GM18868 (cell line): ENCODE data around the gene ZNF282.
A peak's percentile ranks its signal among the peaks of the same experiment; 100 is the strongest.
"Not testable (repeated sequence)": the region's sequence is repeated elsewhere in the genome, so short reads cannot be mapped to it uniquely, and the experiment has no call there.

Source experiments
- ATAC-seq: cut with Tn5 transposase; IDR thresholded peaks from one replicate; pipeline ENCODE4 v1.9.1; 2021; ENCODE audit warnings: mild to moderate bottlenecking, moderate library complexity; ENCODE audit not compliant: unreplicated experiment

Gene ZNF282

DNA sequence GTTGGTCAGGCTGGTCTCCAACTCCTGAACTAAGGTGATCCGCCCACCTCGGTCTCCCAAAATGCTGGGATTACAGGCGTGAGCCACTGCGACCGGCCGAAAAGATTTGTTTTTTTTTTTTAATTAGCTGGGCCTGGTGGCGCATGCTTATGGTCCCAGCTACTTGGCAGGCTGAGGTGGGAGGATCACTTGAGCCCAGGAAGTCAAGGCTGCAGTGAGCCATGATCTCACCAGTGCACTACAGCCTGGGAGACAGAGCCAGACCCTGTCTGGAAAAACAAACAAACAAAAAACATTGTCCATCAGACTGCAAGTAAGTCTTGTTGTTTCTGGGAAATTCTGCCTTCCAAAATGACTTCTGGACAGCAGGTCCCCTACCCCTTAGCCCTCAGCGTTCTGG is 27.8 kb downstream of the ZNF282 start:
- ATAC-seq: no peak

DNA sequence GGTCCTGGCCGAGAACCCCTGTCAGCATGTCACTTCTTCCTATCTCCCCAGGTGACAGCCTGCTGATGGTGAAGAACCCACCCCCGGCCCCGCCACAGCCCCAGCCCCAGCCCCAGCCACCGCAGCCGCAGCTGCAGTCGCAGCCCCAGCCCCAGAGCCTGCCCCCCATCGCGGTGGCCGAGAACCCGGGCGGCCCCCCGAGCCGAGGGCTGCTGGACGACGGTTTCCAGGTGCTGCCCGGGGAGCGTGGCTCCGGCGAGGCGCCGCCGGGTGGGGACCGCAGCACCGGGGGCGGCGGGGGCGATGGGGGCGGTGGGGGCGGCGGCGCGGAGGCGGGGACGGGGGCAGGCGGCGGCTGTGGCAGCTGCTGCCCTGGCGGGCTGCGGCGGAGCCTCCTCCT is 28.4 kb downstream of the ZNF282 start:
- no peak for ATAC-seq

DNA sequence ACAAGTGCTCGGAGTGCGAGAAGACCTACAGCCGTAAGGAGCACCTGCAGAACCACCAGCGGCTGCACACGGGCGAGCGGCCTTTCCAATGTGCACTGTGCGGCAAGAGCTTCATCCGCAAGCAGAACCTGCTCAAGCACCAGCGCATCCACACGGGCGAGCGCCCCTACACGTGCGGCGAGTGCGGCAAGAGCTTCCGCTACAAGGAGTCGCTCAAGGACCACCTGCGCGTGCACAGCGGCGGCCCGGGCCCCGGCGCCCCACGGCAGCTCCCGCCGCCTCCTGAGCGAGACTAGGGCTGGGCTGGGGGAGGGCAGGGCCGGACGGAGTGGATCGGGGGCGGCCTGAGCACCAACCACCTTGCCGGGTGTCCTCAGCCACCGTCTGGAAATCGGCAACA is 29.0 kb downstream of the ZNF282 start:
- ATAC-seq: no peak

DNA sequence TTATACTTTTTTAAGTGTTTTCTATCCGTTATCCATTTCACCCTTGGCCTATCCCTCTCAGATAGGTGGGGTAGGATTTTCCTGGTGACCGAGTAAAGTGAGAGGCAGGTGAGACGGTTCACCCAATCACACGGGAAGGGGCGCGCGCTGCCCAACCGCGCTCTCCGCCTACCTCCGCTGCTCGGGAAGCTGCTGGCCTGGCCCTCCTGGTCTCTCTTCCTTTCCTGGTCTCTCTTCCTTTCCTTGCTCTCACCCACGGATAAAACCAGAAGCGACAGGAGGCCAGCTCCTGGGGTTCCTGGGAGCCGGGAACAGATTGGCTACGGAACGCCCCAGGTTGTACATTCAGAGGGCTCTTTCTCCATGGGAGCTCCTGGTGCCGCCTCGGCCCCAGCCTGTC is 29.8 kb downstream of the ZNF282 start:
- no peak for ATAC-seq

DNA sequence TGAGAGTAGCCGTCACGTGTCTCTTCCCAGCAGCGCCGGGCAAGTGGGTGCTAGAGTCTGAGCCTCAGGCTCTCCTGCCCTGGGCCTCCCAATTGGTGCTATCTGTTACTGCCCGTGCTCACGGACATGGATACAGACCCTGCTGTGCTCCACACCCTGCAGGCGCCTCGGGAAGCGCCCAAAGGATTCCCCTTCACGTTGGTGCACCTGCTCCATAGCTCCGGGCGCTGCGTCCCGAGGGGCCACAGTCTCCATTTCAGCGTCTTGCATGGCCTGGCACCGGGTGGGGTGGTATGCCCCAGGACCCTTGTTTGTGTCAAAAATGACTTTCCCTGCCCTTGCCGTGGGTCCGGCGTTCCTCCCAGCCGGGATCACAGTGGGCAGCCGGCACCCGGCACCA is 30.3 kb downstream of the ZNF282 start:
- no peak for ATAC-seq

DNA sequence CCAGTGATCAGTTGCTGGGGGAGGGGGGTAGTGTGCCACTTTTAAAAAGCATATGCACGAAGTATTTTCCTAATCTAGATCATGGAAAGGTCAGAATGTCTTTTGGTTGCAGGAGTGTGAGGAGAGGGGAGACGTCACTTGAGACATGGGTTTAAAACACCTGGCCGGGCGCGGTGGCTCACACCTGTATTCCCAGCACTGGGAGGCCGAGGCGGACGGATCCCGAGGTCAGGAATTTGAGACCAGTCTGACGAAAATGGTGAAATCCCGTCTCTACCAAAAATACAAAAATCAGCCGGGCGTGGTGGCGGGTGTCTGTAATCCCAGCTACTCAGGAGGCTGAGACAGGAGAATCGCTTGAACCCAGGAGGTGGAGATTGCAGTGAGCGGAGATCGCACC is 31.0 kb downstream of the ZNF282 start:
- ATAC-seq: not testable (repeated sequence)

DNA sequence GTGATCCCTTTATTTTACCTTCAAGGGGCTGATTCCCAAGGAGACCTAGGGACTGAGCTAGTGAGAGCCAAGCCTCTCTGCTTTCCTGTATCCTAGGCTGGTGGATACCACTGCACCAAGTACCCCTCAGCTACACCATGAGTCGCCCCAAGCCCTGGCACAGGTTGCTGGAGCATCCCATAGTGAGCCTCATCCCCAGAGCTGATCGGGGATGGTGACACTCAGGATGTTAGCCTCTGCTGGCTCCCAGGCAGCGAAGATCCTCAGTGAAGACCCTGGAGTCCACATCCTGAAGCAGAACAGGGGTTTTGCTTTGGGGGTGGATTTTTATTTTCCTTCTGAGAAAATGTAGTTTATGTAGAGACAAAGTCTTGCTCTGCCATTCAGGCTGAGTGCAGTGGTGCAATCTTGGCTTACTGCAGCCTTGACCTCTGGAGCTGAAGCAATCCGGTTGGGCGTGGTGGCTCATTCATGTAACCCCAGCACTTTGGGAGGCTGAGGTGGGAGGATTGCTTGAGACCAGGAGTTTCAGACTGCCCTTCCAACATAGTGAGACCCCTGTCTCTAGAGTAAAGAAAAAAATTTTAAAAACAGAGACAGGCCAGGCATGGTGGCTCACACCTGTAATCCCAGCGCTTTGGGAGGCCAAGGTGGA is 31.6 kb downstream of the ZNF282 start:
- ATAC-seq: no peak

DNA sequence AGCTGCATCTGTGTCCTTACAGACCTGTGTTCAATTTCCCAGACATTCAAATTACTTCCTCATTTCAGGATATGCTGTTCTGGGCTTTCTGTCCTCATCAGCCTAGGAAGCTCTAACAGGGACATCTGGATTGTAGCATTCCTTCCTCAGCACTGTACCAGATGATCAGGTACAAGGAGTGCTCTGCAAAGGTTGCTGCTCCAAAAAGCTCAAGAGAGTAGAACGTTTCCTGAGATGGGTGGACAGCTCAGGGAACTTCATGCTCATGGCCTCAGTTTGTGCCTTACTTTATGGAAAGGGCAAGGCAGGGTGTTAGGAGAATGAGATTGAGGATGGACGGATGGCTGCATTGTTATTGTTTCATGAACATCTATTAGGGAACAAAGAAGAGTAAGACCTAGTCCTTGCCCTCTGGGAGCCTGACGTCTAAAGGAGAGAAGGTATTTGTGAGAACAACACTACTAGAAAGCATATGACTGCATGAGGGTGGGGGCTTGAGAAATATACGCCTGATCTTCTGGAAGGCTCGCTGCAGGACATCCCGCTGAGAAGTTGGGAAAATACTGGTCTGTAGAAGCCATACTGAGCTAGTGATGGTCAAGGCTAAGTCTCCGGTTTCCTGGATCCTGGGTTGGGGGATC is 33.6 kb downstream of the ZNF282 start:
- ATAC-seq: no peak

DNA sequence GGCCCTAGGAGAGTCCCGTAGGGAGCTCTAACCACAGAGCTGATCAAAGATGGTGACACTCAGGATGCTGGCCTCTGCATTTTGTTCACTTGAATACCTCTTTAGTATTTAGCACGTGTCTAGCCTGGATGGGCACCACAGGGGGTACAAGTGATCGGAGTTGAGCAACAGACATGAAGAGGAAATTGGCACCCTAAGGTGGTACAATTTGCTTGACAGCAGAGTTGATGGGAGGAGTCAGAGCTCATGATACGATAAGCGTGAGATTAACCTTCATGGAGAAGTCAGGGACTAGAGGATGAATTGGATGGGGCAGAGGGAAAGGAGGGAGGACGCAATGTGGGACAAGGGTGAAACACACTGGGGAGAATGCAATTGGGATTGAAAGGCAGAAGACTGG is 34.2 kb downstream of the ZNF282 start:
- ATAC-seq: no peak

DNA sequence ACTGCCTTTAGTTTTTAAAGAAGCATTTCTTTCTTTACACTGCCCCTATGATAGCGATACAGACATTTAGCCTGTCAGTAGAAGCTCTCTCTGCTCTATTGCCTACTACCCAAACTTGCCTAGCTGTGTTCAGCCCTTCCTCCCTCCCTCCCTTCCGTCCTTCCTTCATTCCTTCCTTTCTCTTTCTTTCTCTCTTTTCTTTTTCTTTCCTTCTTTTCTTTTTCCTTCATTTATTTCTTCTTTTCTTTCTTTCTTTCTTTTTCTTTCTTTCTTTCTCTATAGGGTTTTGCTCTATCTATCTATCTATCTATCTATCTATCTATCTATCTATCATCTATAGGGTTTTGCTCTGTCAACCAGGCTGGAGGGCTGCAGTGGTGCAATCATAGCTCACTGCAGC is 37.0 kb downstream of the ZNF282 start:
- no peak for ATAC-seq

DNA sequence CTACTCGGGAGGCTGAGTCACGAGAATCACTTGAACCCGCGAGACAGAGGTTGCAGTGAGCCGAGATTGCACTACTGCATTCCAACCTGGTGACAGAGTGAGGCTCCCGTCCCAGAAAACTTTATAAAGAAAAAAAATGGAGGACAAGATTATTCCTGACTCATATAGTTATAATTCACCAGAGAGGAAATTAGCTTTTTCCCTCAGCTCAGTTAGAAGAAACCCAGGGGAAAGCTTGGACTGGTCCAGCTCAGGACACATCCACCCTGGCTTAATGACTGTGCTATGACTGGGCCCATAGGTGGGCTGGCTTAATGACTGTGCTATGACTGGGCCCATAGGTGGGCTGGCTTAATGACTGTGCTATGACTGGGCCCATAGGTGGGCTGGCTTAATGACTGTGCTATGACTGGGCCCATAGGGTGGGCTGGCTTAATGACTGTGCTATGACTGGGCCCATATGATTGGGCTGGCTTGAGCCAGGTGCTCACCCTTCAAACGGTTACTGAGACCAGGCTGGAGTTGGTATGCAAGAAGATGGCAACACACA is 38.4 kb downstream of the ZNF282 start:
- not testable (repeated sequence) for ATAC-seq

DNA sequence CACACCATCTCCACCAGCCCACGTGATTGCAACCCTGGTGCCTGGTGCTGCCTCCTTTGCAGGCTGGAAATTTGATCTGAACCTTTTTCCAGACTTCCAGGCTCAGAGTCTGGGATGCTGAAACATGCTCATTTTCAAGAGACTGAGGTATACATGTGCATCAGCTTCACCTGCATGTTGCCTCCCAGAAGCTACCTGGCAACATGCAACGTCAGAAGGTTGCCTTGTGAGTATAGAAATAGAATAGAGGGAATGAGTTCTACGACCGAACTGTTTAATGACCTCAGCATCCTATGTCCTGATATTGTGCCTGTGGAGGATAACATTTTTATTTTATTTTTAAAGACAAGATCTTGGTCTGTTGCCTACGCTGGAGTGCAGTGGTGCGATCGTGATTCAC is 42.2 kb downstream of the ZNF282 start:
- no peak for ATAC-seq

DNA sequence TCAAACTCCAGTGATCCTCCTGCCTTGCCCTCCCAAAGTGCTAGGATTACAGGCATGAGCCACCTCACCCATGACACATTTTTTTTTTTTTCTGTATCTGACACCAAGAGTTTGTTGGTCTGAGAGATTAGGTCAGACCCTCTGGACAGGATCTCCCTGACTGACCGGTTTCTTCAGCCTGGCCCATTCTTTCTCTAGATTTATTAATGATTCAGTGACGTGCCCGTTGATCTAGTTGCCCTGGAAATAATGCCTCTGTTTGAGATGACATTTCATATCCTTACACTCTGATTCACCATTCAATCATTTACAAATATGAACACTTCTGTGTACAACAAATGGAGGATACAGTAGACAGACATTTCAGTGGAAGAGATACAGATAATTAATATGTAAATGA is 42.7 kb downstream of the ZNF282 start:
- no peak for ATAC-seq

DNA sequence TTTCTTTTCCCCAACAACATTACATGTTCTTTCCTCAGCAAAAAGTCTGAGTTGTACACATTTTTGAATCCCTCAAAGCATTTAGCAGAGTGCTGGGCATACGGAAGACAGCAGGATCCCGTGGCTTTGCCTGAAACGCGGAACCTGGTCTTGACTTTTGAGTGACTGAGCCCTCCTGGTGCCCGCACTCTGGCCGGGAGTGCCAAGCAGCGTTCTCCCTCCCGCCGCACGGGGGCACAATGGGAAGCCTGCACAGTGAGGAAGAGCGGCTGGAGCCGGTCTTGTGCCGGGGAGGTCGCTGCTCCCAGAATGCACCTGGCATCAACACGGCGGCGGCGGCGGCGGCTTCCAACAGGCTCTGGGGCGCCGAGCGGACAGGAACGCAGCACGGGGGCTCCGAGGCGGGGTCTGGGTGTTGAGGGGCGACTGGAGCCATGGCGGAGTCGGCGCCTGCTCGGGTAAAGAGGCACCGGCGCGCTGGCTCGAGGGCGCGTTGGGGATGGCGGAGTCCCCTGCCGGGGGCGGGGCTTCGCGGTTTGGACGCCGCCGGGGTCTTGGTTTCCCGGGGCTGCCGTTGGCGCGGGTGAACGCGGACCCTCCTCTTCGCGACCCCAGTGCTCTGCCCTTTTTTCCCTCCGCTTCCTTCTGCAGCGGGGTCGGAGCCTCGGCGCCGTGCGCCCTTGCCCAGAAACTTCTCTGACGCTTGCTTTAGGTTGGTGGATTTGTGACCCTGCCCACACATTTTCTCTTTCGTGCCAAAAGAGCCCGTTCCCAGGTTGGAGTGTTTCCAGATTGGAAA is 44.2 kb downstream of the ZNF282 start, which contains the start of gene ZNF212:
Gene ZNF212 (plus strand): TSS at position 307 of the 799 bp plus-strand sequence. CDS start 128 bp downstream, at position 435.
- ATAC-seq: peak; percentile 99

DNA sequence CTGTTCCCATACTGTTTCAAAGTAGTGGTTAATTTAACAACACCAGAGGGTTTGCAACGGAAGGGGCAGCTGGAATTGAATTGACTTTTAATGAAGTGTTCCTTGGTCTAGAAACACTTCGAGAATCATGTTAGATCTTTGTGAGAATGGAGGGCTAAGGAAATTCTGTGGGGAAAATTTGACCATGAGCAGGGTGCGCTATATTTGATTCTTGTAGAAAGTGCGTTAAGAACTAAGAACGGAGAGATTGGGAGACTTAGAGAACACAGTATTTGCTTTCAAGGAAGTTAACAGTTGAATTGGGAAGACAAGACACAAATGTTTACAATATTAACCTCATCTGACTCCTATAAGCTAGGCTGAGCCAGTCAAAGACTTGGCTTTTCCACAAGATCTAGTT is 45.3 kb downstream of the ZNF282 start:
- no peak for ATAC-seq

DNA sequence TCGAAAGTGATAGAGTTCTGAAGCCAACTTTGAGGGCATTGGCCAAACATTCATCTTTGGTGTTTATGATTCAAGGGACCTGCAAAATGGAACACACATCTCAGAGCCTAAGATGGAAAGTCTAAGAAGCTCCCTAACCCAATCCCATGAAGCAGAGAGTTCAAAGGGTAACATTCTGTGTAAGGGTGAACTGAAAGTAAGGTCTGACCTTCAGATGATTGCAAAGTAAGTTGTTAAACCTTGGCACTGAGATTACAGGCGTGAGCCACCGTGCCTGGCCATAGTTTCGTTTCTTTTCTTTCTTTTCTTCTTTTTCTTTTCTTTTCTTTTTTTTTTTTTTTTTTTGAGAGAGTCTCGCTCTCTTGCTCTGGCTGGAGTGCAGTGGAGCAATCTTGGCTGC is 46.4 kb downstream of the ZNF282 start:
- no peak for ATAC-seq

DNA sequence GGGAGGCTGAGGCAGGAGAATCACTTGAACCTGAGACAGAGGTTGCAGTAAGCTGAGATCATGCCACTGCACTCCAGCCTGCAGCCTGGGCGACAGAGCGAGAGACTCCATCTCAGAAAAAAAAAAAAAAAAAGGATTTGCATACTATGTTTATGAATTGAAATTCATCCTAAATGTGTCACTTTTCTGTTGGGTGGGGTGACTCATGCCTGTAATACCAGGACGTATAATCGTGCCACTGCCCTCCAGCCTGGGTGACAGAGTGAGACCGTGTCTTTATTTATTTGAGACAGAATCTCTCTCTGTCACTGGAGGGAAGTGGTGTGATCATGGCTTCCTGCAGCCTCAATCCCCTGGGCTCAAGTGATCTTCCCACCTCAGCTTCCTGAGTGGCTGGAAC is 49.9 kb downstream of the ZNF282 start:
- peak; percentile 64 for ATAC-seq

DNA sequence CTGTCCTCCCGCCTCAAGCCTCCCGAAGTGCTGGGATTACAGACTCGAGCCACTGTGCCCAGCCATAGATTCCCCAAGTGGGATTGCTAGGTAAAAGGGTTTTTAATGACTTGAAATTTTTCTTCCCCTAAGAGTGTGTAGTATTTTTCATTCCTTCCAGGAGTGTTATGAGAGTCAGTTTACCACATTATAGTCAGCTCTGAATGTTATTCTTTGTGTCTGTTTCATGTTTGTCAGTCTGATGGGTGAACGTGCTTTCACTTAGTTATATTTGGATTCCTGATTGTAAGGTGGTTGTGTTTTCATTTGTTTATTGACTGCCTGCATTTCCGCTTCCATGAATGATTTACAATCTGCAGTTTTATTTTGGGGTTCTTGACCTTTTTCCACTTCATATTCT is 50.4 kb downstream of the ZNF282 start:
- ATAC-seq: peak; percentile 22

DNA sequence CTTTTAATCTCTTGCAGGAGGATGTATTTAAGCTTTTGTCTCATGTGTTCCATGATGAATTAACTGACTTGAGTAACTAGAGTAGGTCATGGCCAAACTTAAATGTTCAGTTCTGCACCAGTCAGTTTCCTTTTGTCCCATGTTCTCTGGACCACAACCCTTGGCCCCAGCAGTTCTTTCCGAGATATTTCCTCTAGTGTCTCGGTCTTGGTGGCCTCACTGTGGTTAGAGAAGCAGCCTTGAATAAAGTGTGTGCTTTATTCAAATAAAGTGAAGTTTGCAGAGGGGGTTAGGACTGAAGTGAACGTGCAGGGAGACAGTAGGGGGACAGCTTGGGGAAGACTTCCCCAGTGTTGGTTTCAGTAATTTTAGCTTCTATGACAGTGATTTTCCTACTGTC is 53.4 kb downstream of the ZNF282 start:
- peak; percentile 43 for ATAC-seq

DNA sequence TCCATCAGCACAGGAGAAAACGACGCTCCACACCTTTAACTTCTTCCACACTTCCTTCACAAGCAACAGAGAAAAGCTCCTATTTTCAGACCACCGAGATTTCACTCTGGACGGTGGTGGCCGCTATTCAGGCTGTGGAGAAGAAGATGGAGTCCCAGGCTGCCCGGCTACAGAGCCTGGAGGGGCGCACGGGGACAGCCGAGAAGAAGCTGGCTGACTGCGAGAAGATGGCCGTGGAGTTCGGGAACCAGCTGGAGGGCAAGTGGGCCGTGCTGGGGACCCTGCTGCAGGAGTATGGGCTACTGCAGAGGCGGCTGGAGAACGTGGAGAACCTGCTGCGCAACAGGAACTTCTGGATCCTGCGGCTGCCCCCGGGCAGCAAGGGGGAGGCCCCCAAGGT is 54.8 kb downstream of the ZNF282 start:
- not testable (repeated sequence) for ATAC-seq

DNA sequence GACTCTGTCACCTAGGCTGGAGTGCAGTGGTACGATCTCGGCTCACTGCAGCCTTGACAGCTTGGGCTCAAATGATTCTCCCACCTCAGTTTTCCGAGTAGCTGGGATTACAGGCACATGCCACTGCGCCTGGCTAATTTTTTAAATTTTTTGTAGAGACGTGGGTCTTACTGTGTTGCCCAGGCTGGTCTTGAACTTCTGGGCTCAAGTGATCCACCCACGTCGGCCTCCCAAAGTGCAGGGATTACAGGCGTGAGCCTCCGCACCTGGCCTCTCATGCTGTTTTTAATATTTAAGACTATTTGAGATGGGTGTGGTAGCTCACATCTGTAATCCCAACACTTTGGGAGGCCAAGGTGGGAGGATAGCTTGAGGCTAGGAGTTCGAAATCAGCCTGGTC is 56.2 kb downstream of the ZNF282 start:
- not testable (repeated sequence) for ATAC-seq

DNA sequence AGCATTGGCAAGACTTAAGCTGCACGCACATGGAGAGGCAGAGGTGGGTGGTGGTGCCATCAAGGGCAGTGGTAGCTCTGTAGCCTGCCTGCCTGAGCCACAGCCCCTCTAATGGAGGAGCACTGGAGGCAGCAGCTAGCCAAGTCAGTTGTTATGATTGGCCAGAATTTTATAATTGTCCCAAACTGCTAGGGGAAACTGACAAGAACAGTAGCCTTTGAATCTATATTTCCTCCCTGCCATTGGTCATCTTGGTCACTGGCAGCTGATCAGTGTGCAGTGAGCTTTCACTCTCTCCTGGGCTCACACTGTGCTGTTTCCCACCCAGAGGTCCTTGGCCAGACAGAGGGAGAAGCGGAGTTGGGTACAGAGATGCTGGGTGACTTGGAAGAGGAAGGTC is 57.0 kb downstream of the ZNF282 start:
- ATAC-seq: no peak
